Neural progenitor cell (in vitro differentiated cells): ENCODE results near the gene VWA7. TPM values are rescaled to one million over a fixed set of nuclear protein-coding genes. Genes with fewer than 3 reads are reported as not detected.

Experiments
- DNase-seq: peaks from one replicate; pipeline ENCODE4 v3.0.0-alpha.2; 2016; ENCODE audit warnings: low spot score
- H2AFZ ChIP-seq: fragments of 200-600 bp; sonication (generic); replicated peaks from 2 replicates; pipeline ENCODE4 v1.6.1; 2016; ENCODE audit warnings: antibody characterized with exemption
- H3F3A ChIP-seq: fragments of 200-600 bp; sonication (generic); 2 replicates; pipeline ENCODE4 v1.6.1; 2016; ENCODE audit warnings: antibody characterized with exemption, low read depth
- H3K27ac ChIP-seq: fragments of 200-600 bp; sonication (generic); 2 replicates; pipeline ENCODE4 v1.5.1; 2016; ENCODE audit warnings: mild to moderate bottlenecking
- H3K27me3 ChIP-seq: fragments of 200-600 bp; sonication (generic); 2 replicates; pipeline ENCODE4 v1.6.1; 2016; ENCODE audit warnings: mild to moderate bottlenecking, moderate library complexity
- H3K36me3 ChIP-seq: fragments of 200-600 bp; sonication (generic); 2 replicates; pipeline ENCODE4 v1.5.1; 2016
- H3K4me1 ChIP-seq: fragments of 200-600 bp; sonication (generic); 2 replicates; pipeline ENCODE4 v1.6.1; 2016; ENCODE audit warnings: mixed run types
- H3K4me2 ChIP-seq: fragments of 200-600 bp; sonication (generic); 2 replicates; pipeline ENCODE4 v1.6.1; 2016
- H3K4me3 ChIP-seq: fragments of 200-600 bp; sonication (generic); 2 replicates; pipeline ENCODE4 v1.5.1; 2016
- H3K79me2 ChIP-seq: fragments of 200-600 bp; sonication (generic); 2 replicates; pipeline ENCODE4 v1.6.1; 2016; ENCODE audit warnings: low read depth
- H3K9ac ChIP-seq: fragments of 200-600 bp; sonication (generic); 2 replicates; pipeline ENCODE4 v1.6.1; 2016
- H3K9me3 ChIP-seq: fragments of 200-600 bp; sonication (generic); 2 replicates; pipeline ENCODE4 v1.5.1; 2016; ENCODE audit warnings: low read depth
- H4K20me1 ChIP-seq: fragments of 200-600 bp; sonication (generic); 2 replicates; pipeline ENCODE4 v1.6.1; 2016; ENCODE audit warnings: low read depth
- H3K27ac Mint-ChIP-seq: 3 replicates; pipeline ENCODE4 v1.8.0; 2021; ENCODE audit warnings: mixed read lengths
- H3K27me3 Mint-ChIP-seq: 2 replicates; pipeline ENCODE4 v1.8.0; 2022; ENCODE audit warnings: low read depth, mild to moderate bottlenecking, inconsistent platforms, moderate library complexity, mixed read lengths; ENCODE audit not compliant: insufficient read depth
- H3K36me3 Mint-ChIP-seq: 3 replicates; pipeline ENCODE4 v1.8.0; 2021; ENCODE audit warnings: mixed read lengths
- H3K4me1 Mint-ChIP-seq: 3 replicates; pipeline ENCODE4 v1.8.0; 2021; ENCODE audit warnings: mixed read lengths
- H3K4me3 Mint-ChIP-seq: 3 replicates; pipeline ENCODE4 v1.8.0; 2021; ENCODE audit warnings: mild to moderate bottlenecking, moderate library complexity, mixed read lengths
- H3K9me3 Mint-ChIP-seq: 3 replicates; pipeline ENCODE4 v1.8.0; 2020; ENCODE audit warnings: mixed read lengths
- CTCF ChIP-seq: fragments of 200-600 bp; sonication (generic); IDR thresholded peaks from 2 replicates; pipeline ENCODE4 v1.5.1; 2017; ENCODE audit warnings: antibody characterized with exemption, mild to moderate bottlenecking
- EZH2 ChIP-seq: fragments of 200-600 bp; sonication (generic); IDR thresholded peaks from 2 replicates; pipeline ENCODE4 v1.6.1; 2017; ENCODE audit warnings: antibody characterized with exemption, mild to moderate bottlenecking, moderate library complexity
- EZH2phosphoT487 ChIP-seq: fragments of 200-600 bp; sonication (generic); IDR thresholded peaks from 2 replicates; pipeline ENCODE4 v1.6.1; 2017; ENCODE audit warnings: antibody characterized with exemption
- total RNA-seq: library from RNA; depleted of rRNA; stranded (reverse); fragments of >200 nt; gene quantifications from 2 replicates; pipeline ENCODE4 v1.2.3, GENCODE V29; 2015; ENCODE audit warnings: low replicate concordance

The VWA7 gene
- total RNA-seq, 1 donor from 2014 or later: 0.34 TPM

- H3K27me3 Mint-ChIP-seq: peaks cover 11% of the 10 kb centered on the region
- Histone ChIP-seq H3K27ac (no peak within 1 kb of the TSS), H2AFZ (no peak within 1 kb of the TSS), H3F3A (peaks cover 16% of the 10 kb centered on the region), H3K9ac (no peak within 1 kb of the TSS), H3K27me3 (no peaks in the 10 kb centered on the region), H4K20me1 (no peaks in the 10 kb centered on the region), H3K4me2 (no peak within 1 kb of the TSS), H3K4me1 (no peaks in the 10 kb centered on the region), H3K4me3 (no peak within 1 kb of the TSS), H3K9me3 (no peaks in the 10 kb centered on the region), H3K36me3 (no peaks in the 10 kb centered on the region), H3K79me2 (no peaks in the 10 kb centered on the region)
- H3K4me1 Mint-ChIP-seq: peaks cover 17% of the 10 kb centered on the region
- H3K4me3 Mint-ChIP-seq: peak within 1 kb of the TSS; percentile 33
- H3K27ac Mint-ChIP-seq: no peak within 1 kb of the TSS
- TF ChIP-seq EZH2: no peak
- no peak for TF ChIP-seq EZH2phosphoT487
- no peak for TF ChIP-seq CTCF
- H3K9me3 Mint-ChIP-seq: no peaks in the 10 kb centered on the region
- H3K36me3 Mint-ChIP-seq: peaks cover 15% of the 10 kb centered on the region
- no peak for DNase-seq
Measured at GRCh38 chr6:31721351-31722020, 55.6 kb downstream of the VWA7 start, which contains the start of gene LY6G6C. LY6G6C (minus strand) TSS chr6:31721746; CDS start chr6:31721679, 67 bp downstream.

- Histone ChIP-seq H3K4me2 (no peak overlapping the region), H4K20me1 (no peaks in the 10 kb centered on the region), H3K27ac (no peak overlapping the region), H3F3A (peaks cover 10% of the 10 kb centered on the region), H3K79me2 (no peaks in the 10 kb centered on the region), H3K4me3 (no peak overlapping the region), H3K27me3 (no peaks in the 10 kb centered on the region), H2AFZ (no peak overlapping the region), H3K36me3 (no peaks in the 10 kb centered on the region), H3K4me1 (peaks cover 2% of the 10 kb centered on the region), H3K9ac (no peak overlapping the region), H3K9me3 (no peaks in the 10 kb centered on the region)
- peaks cover 9% of the 10 kb centered on the region for H3K27me3 Mint-ChIP-seq
- no peaks in the 10 kb centered on the region for H3K9me3 Mint-ChIP-seq
- TF ChIP-seq EZH2phosphoT487 (no peak), CTCF (no peak), EZH2 (no peak)
- no peak for DNase-seq
- no peak overlapping the region for H3K27ac Mint-ChIP-seq
- peaks cover 15% of the 10 kb centered on the region for H3K4me1 Mint-ChIP-seq
- no peak overlapping the region for H3K4me3 Mint-ChIP-seq
- H3K36me3 Mint-ChIP-seq: peaks cover 5% of the 10 kb centered on the region
Measured at GRCh38 chr6:31720196-31720770, 56.8 kb downstream of the VWA7 start.

GRCh38 chr6:31719001-31719400 lies 58.1 kb downstream of the VWA7 start:
- H3K4me1 Mint-ChIP-seq: peaks cover 19% of the 10 kb centered on the region
- Histone ChIP-seq H3K36me3 (no peaks in the 10 kb centered on the region), H3K9ac (no peak overlapping the region), H4K20me1 (no peaks in the 10 kb centered on the region), H3K27ac (no peak overlapping the region), H3K4me1 (peaks cover 14% of the 10 kb centered on the region), H3K4me2 (no peak overlapping the region), H3F3A (peaks cover 12% of the 10 kb centered on the region), H3K27me3 (no peaks in the 10 kb centered on the region), H2AFZ (no peak overlapping the region), H3K9me3 (no peaks in the 10 kb centered on the region), H3K4me3 (no peak overlapping the region), H3K79me2 (no peaks in the 10 kb centered on the region)
- H3K9me3 Mint-ChIP-seq: no peaks in the 10 kb centered on the region
- TF ChIP-seq EZH2phosphoT487: no peak
- TF ChIP-seq CTCF: no peak
- TF ChIP-seq EZH2: no peak
- peaks cover under 1% of the 10 kb centered on the region for H3K36me3 Mint-ChIP-seq
- no peak overlapping the region for H3K27ac Mint-ChIP-seq
- no peak for DNase-seq
- peaks cover 12% of the 10 kb centered on the region for H3K27me3 Mint-ChIP-seq
- no peak overlapping the region for H3K4me3 Mint-ChIP-seq
